ENCODE measurements around the gene RPL37.

GRCh38 chr5:40790947-40791593 is 44.0 kb downstream of the RPL37 start:
- TF ChIP-seq CTCF (IDR thresholded peaks at IDR 0.05; ENCODE audit: poor library complexity) (no peak), EZH2phosphoT487 (IDR thresholded peaks at IDR 0.05; ENCODE audit: low read depth, severe bottlenecking, unreplicated experiment) (no peak)
